ENCODE measurements around the gene DBH.
A peak's percentile ranks its signal among the peaks of the same experiment; 100 is the strongest.

Gene DBH

GRCh38 chr9:133681658-133682306, 45.6 kb downstream of the DBH start:
- DNase-seq (ENCODE audit: low read depth): no peak
- no peak for TF ChIP-seq CTCF (IDR thresholded peaks at IDR 0.05; ENCODE audit: low read length, missing control alignments)
- H3K4me3 ChIP-seq (replicated peaks; ENCODE audit: low read depth, low read length): no peak overlapping the region

- TF ChIP-seq CTCF (IDR thresholded peaks at IDR 0.05; ENCODE audit: low read length, missing control alignments): no peak
- H3K4me3 ChIP-seq (replicated peaks; ENCODE audit: low read depth, low read length): no peak overlapping the region
Observed at GRCh38 chr9:133682818-133683585, 46.8 kb downstream of the DBH start.

GRCh38 chr9:133683586-133684120, 47.5 kb downstream of the DBH start:
- TF ChIP-seq CTCF (IDR thresholded peaks at IDR 0.05; ENCODE audit: low read length, missing control alignments): peak; percentile 2
- peak; percentile 29 for DNase-seq (ENCODE audit: low read depth)
- no peak overlapping the region for H3K4me3 ChIP-seq (replicated peaks; ENCODE audit: low read depth, low read length)

More at GRCh38 chr9:133682818-133683585, 46.8 kb downstream of the DBH start:
- DNase-seq (ENCODE audit: low read depth): no peak

GRCh38 chr9:133684121-133684935, 48.2 kb downstream of the DBH start:
- H3K4me3 ChIP-seq (replicated peaks; ENCODE audit: low read depth, low read length): no peak overlapping the region
- TF ChIP-seq CTCF (IDR thresholded peaks at IDR 0.05; ENCODE audit: low read length, missing control alignments): no peak
- DNase-seq (ENCODE audit: low read depth): no peak

GRCh38 chr9:133684936-133685361, 48.8 kb downstream of the DBH start:
- no peak for TF ChIP-seq CTCF (IDR thresholded peaks at IDR 0.05; ENCODE audit: low read length, missing control alignments)
- no peak overlapping the region for H3K4me3 ChIP-seq (replicated peaks; ENCODE audit: low read depth, low read length)
- no peak for DNase-seq (ENCODE audit: low read depth)

GRCh38 chr9:133685653-133686609, 49.8 kb downstream of the DBH start:
- TF ChIP-seq CTCF (IDR thresholded peaks at IDR 0.05; ENCODE audit: low read length, missing control alignments): no peak
- H3K4me3 ChIP-seq (replicated peaks; ENCODE audit: low read depth, low read length): no peak overlapping the region
- no peak for DNase-seq (ENCODE audit: low read depth)

Data from fibroblast of pulmonary artery (primary cell).